K562 (cell line): ENCODE data around the gene APOM. TPM values are rescaled to one million over a fixed set of nuclear protein-coding genes. Genes with fewer than 3 reads are reported as not detected.
A peak's percentile ranks its signal among the peaks of the same experiment; 100 is the strongest.

Experiments used
- ARID4B ChIP-seq: sonication (generic); formaldehyde crosslinking; IDR thresholded peaks from 2 replicates; pipeline ENCODE4 v1.8.0; 2022; ENCODE audit warnings: mild to moderate bottlenecking, missing genetic modification reagents
- E2F1 ChIP-seq: sonication (generic); formaldehyde crosslinking; IDR thresholded peaks from 2 replicates; pipeline ENCODE4 v1.8.1; 2023; ENCODE audit warnings: mild to moderate bottlenecking, missing genetic modification reagents, moderate library complexity
- HBP1 ChIP-seq: fragments of 450-650 bp; formaldehyde crosslinking; IDR thresholded peaks from 2 replicates; pipeline ENCODE4 v1.4.0; 2022; ENCODE audit warnings: missing genetic modification characterization
- MITF ChIP-seq: IDR thresholded peaks from 2 replicates; pipeline ENCODE4 v1.6.1; 2014; ENCODE audit warnings: antibody characterized with exemption
- POLR2G ChIP-seq: fragments of 200-400 bp; formaldehyde crosslinking; IDR thresholded peaks from 2 replicates; pipeline ENCODE4 v1.6.1; 2017; ENCODE audit warnings: low read depth, mild to moderate bottlenecking, antibody characterized with exemption, low read length, moderate library complexity
- RBFOX2 ChIP-seq: fragments of 200-400 bp; formaldehyde crosslinking; IDR thresholded peaks from 2 replicates; pipeline ENCODE4 v1.6.1; 2017; ENCODE audit warnings: low read depth, mild to moderate bottlenecking, low read length, moderate library complexity
- RBM22 ChIP-seq: fragments of 200-400 bp; formaldehyde crosslinking; IDR thresholded peaks from 2 replicates; pipeline ENCODE4 v1.6.1; 2018; ENCODE audit warnings: low read length, low read depth; ENCODE audit not compliant: poor library complexity, severe bottlenecking
- SRF ChIP-seq, 2 experiments: fragments of 250-450, 450-650 bp in 1 of 2; sonication (Bioruptor Pico) in 1 of 2; sonication (generic) in 1 of 2; formaldehyde crosslinking; IDR thresholded peaks; 2 replicates each; pipeline versions ENCODE4 v1.5.0 to v1.5.1; 2020 to 2022; ENCODE audit warnings: mild to moderate bottlenecking in 1 of 2, missing genetic modification reagents in 1 of 2
- TAF15 ChIP-seq: fragments of 200-400 bp; formaldehyde crosslinking; IDR thresholded peaks from 2 replicates; pipeline ENCODE4 v1.6.1; 2017; ENCODE audit warnings: mild to moderate bottlenecking, low read depth, low read length, moderate library complexity
- TSC22D4 ChIP-seq: fragments of 450-650 bp; IDR thresholded peaks from 2 replicates; pipeline ENCODE4 v1.6.1; 2016; ENCODE audit warnings: missing genetic modification characterization, missing biosample characterization, control low read depth
- YBX1 ChIP-seq: fragments of 450-650 bp; IDR thresholded peaks from 2 replicates; pipeline ENCODE4 v1.7.1; 2016; ENCODE audit warnings: mild to moderate bottlenecking
- ZBTB26 ChIP-seq: fragments of 450-650 bp; formaldehyde crosslinking; IDR thresholded peaks from 2 replicates; pipeline ENCODE4 v1.4.0; 2022; ENCODE audit warnings: missing genetic modification characterization
- ZNF764 ChIP-seq: fragments of 250-450 bp; sonication (Bioruptor Pico); IDR thresholded peaks from 2 replicates; pipeline ENCODE4 v1.4.0; 2020; ENCODE audit warnings: low read depth, mild to moderate bottlenecking, moderate library complexity
- polyA plus RNA-seq, 8 experiments: library from polyadenylated mRNA; depleted of rRNA in 4 of 8; stranded (reverse) in 5 of 8; unstranded in 3 of 8; fragments of >200 nt; fragmentation: Nextera tagmentation in 2 of 8; fragmentation: Illumina TruSeq in 1 of 8; extraction: Ambion mirVana in 2 of 8; extraction: Trizol in 1 of 8; gene quantifications; 2 replicates each; pipeline versions ENCODE4 v1.2.1 to v1.2.3, GENCODE V29; 2011 to 2014; ENCODE audit warnings: inconsistent platforms in 1 of 8, missing spikeins in 1 of 8
- total RNA-seq, 7 experiments: library from RNA; depleted of rRNA in 6 of 7; stranded (reverse); fragments of >200 nt in 6 of 7; fragmentation: Illumina TruSeq in 2 of 7; extraction: Trizol in 2 of 7; gene quantifications; 2 replicates each; pipeline versions ENCODE4 v1.2.1 to v1.2.3, GENCODE V29; 2011 to 2021; ENCODE audit warnings: low replicate concordance in 1 of 7
- TF ChIP-seq, protein P1 (sequence below): fragments of 450-650 bp; formaldehyde crosslinking; conservative IDR thresholded peaks from 2 replicates; pipeline ENCODE4 v1.4.0; 2022; ENCODE audit warnings: mild to moderate bottlenecking, missing genetic modification characterization

The APOM gene
- total and polyA plus RNA-seq, 9 of the 15 experiments (the other 6 are each of a cell fraction or from before 2014, with no cell fraction given): 5.7 to 24.3 (median 10.4) TPM

- TF ChIP-seq TSC22D4 (no peak), YBX1 (no peak), MITF (peak; percentile 7; the same call in 1 of the 2 replicates), ARID4B (CRISPR knock-in tag) (peak; percentile 21; the same call in 1 of the 2 replicates), RBM22 (peak; percentile 85), TAF15 (peak; percentile 79; the same call in 1 of the 2 replicates), POLR2G (peak; percentile 86), HBP1 (CRISPR knock-in tag) (0 out of 2 replicates have a peak, but pooled peaks have one; percentile 16), SRF (CRISPR knock-in tag; IDR thresholded peaks at IDR 0.05) (0 out of 4 replicates have a peak, but pooled peaks of 1 of the 2 experiments have one; percentile 9), ZBTB26 (0 out of 2 replicates have a peak, but pooled peaks have one; percentile 8), ZNF764 (CRISPR knock-in tag) (peak; percentile 62; the same call in 1 of the 2 replicates), RBFOX2 (peak; percentile 67), E2F1 (CRISPR knock-in tag) (0 out of 2 replicates have a peak, but pooled peaks have one; percentile 25)
- TF ChIP-seq, protein P1, sequence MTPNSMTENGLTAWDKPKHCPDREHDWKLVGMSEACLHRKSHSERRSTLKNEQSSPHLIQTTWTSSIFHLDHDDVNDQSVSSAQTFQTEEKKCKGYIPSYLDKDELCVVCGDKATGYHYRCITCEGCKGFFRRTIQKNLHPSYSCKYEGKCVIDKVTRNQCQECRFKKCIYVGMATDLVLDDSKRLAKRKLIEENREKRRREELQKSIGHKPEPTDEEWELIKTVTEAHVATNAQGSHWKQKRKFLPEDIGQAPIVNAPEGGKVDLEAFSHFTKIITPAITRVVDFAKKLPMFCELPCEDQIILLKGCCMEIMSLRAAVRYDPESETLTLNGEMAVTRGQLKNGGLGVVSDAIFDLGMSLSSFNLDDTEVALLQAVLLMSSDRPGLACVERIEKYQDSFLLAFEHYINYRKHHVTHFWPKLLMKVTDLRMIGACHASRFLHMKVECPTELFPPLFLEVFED (CRISPR knock-in tag): 0 out of 2 replicates have a peak, but pooled peaks have one; percentile 61
Observed at GRCh38 chr6:31658983-31659648, 3.4 kb downstream of the APOM start (continued).
